Activated T-helper 1 cell treated with anti-CD3 and anti-CD28 coated beads, Interleukin-12 subunit alpha, Interleukin-12 subunit beta, Interleukin-2, Interleukin-4 antibody, amounts not matched to agents 30 ng/mL and 10 ng/mL and 1 ng/mL, durations not matched to agents 14 hours and 24 hours and 36 hours (primary cell): ENCODE measurements around the gene TBC1D22A. TPM values are rescaled to one million over a fixed set of nuclear protein-coding genes. Genes with fewer than 3 reads are reported as not detected.
A peak's percentile ranks its signal among the peaks of the same experiment; 100 is the strongest.

Source experiments
- DNase-seq: peaks from one replicate; pipeline ENCODE4 v3.0.0; 2021; ENCODE audit warnings: low spot score
- H3K27ac Mint-ChIP-seq: one replicate; pipeline ENCODE4 v1.8.0; 2021; ENCODE audit warnings: mild to moderate bottlenecking, mixed read lengths
- H3K27me3 Mint-ChIP-seq: one replicate; pipeline ENCODE4 v1.8.0; 2022; ENCODE audit warnings: mild to moderate bottlenecking, moderate library complexity, mixed read lengths; ENCODE audit not compliant: insufficient read depth
- H3K36me3 Mint-ChIP-seq: one replicate; pipeline ENCODE4 v1.8.0; 2021; ENCODE audit warnings: low read depth, mixed read lengths
- H3K4me1 Mint-ChIP-seq: one replicate; pipeline ENCODE4 v1.8.0; 2021; ENCODE audit warnings: low read depth, mixed read lengths
- H3K4me3 Mint-ChIP-seq: one replicate; pipeline ENCODE4 v1.8.0; 2021; ENCODE audit warnings: mild to moderate bottlenecking, moderate library complexity, mixed read lengths
- H3K9me3 Mint-ChIP-seq: one replicate; pipeline ENCODE4 v1.8.0; 2021; ENCODE audit warnings: mixed read lengths
- intact Hi-C: fragments of 100-400 bp; cut with micrococcal nuclease; formaldehyde crosslinking; loops from one replicate; pipeline ENCODE4 v1.15.1; 2024
- total RNA-seq: library from RNA; stranded (reverse); gene quantifications from 2 replicates; pipeline ENCODE4 v1.2.3, GENCODE V29; 2022

The TBC1D22A gene
- total RNA-seq, 1 donor from 2014 or later = 42.4 TPM

DNA sequence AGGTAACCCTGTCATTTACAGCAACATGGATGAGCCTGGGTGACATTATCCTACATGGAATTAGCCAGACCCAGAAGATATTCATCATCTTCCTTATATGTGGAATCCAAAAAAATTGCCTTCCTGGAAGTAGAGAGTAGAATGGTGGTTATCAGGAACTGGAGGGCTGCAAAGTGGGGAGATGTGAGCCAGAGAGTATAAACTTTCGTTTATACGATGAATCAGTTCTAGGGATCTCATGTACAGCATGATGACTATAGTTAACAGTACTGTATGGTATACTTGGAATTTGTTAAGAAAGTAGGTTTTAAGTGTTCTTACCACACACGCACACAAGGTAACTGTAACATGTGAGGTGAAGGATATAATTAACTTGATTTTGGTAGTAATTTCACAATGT is 79.1 kb downstream of the TBC1D22A start:
- intact Hi-C loops = no loop called here
- Mint-ChIP-seq H3K27ac (no peak overlapping the region), H3K9me3 (peaks cover 6% of the 10 kb centered on the region), H3K27me3 (no peaks in the 10 kb centered on the region), H3K36me3 (peaks cover 7% of the 10 kb centered on the region), H3K4me1 (peaks cover 19% of the 10 kb centered on the region), H3K4me3 (no peak overlapping the region)
- no peak for DNase-seq

DNA sequence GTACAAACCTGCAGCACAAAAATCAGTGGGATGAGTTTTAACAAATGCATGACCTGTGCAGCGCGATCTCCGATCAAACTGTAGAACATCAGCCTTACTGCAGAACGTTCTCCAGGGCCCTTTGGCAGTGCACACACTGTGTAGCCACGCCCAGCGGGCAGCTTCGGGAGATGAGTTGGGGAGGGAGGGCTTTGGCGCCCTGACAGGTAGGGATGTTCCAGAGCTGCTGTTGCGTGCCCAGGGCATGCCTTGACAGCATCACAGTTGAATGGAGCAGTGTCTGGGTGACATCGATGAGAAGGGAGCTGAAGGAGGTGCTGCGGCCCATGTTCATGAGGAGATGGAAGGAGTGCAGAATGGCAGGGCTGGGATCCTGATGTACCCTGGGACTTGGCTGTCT is 80.2 kb downstream of the TBC1D22A start:
- no peak overlapping the region for H3K27ac Mint-ChIP-seq
- no peak for DNase-seq

GRCh38 chr22:46843821-46844255 is 81.4 kb downstream of the TBC1D22A start:
- Mint-ChIP-seq H3K27ac (no peak overlapping the region), H3K36me3 (peaks cover 5% of the 10 kb centered on the region), H3K27me3 (no peaks in the 10 kb centered on the region), H3K4me3 (no peak overlapping the region), H3K4me1 (peaks cover 25% of the 10 kb centered on the region), H3K9me3 (no peaks in the 10 kb centered on the region)
- no peak for DNase-seq
- intact Hi-C loops = no loop called here

More for the DNA sequence above, 80.2 kb downstream of the TBC1D22A start:
- Mint-ChIP-seq H3K27me3 (no peaks in the 10 kb centered on the region), H3K4me3 (no peak overlapping the region), H3K36me3 (peaks cover 5% of the 10 kb centered on the region), H3K9me3 (no peaks in the 10 kb centered on the region), H3K4me1 (peaks cover 24% of the 10 kb centered on the region)
- intact Hi-C loops = no loop called here

DNA sequence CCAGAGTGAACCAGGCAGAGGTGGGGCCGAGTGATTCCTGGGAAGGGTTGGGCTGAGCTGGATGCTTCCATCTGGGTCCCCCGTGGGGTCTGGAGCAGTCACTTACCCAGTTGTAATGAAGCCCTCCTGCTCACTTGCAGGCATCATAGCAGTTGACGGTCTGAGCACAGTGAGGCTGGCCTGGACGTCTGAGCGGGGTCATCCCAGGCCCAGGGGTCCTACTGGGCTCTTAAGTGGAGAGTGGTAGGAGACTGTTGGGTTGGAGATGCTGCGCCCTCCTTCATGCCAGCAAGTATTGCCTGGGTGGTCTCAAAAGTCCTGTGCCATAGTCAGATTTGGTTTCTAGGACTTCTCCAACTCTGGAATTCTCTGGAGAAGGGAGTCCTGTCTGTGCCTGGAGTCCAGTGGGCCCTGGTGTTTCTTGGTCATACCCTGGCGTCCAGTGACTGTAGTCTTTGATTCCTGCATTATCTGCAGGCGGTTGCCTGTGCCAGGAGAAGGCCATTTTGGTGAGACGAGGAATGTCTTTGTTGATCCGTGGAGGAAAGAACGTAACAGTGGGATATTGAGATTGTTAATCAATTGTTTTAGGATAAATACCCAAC is 82.3 kb downstream of the TBC1D22A start:
- peaks cover 28% of the 10 kb centered on the region for H3K4me1 Mint-ChIP-seq
- H3K4me3 Mint-ChIP-seq = no peak overlapping the region
- no peaks in the 10 kb centered on the region for H3K9me3 Mint-ChIP-seq
- intact Hi-C loops = no loop called here
- peaks cover 6% of the 10 kb centered on the region for H3K36me3 Mint-ChIP-seq
- no peak overlapping the region for H3K27ac Mint-ChIP-seq
- H3K27me3 Mint-ChIP-seq = no peaks in the 10 kb centered on the region
- DNase-seq = no peak

DNA sequence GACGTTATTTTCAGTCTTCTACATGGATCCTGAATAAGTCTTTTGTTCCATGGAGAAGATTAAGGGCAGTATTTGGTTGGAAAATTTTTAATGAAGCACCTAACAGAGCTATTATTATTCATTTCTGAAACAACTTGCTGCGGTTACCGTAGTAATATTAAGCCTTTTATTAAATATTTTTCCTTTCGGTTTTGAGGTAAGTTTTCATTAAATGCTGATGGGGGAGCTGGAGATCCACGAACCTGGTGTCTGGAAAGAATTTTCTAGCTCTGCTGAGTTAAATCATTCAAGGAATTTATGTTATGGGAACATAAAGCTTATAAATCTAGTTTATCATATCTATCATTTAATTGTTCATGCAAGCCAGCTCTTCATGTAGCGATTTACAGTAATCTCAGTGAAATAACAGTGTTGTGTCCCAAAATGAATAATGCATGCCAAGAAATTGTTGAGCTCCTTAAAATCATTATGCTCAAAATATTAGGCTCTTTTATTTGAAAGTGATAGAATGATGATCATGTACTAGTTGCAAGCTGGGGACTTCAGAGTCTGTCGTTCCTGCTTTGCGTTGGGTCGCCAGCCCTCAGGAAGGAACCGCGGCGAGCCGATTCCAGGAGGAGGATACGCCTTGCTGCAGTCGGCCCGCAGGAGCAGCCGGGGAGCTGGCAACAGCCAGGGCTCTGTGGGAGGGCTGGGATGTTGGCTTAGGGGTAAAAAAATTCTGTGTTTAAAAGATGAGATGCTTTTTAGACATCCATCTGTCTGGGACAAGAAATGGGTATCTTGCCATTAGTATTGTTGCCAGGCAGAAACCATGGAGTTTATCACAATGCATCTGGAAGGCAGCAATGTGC is 83.1 kb downstream of the TBC1D22A start:
- intact Hi-C loops = no loop called here
- H3K36me3 Mint-ChIP-seq = peaks cover 10% of the 10 kb centered on the region

DNA sequence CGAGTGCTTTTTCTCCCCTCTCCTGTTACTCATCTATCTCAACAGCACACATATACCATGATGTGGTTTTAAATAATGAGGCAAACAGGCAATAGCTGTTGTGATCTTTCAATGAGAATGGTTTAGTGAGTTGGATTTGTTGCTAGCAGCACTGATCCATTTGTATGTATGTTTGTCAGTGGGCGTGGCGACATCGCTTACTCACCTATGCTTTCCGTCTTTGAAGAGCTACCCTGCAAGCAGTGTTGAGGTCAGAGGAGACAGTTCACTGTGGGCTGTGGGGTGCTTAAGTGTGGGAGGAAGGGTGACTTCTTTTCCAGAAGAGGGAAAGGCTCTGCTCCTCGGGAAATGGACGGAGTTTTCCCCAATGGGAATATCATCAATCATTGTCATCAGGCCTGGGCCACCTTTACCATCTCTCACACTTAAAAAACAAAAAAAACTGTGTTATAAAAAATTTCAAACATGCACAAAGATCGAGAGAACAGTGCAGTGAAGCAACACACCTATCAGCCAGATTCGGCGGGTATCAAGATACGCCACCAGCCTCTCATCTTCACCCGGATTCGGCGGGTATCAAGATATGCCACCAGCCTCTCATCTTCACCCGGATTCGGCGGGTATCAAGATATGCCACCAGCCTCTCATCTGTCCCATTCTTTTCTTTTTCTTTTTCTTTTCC is 83.8 kb downstream of the TBC1D22A start:
- Mint-ChIP-seq H3K36me3 (peaks cover 15% of the 10 kb centered on the region), H3K4me1 (peaks cover 30% of the 10 kb centered on the region), H3K27ac (peak overlapping the region; percentile 13), H3K4me3 (no peak overlapping the region), H3K9me3 (no peaks in the 10 kb centered on the region), H3K27me3 (no peaks in the 10 kb centered on the region)
- no peak for DNase-seq
- intact Hi-C loops = no loop called here

More for the DNA sequence above, 83.1 kb downstream of the TBC1D22A start:
- Mint-ChIP-seq H3K27me3 (no peaks in the 10 kb centered on the region), H3K4me1 (peaks cover 30% of the 10 kb centered on the region), H3K27ac (no peak overlapping the region), H3K9me3 (no peaks in the 10 kb centered on the region), H3K4me3 (no peak overlapping the region)
- DNase-seq = no peak

DNA sequence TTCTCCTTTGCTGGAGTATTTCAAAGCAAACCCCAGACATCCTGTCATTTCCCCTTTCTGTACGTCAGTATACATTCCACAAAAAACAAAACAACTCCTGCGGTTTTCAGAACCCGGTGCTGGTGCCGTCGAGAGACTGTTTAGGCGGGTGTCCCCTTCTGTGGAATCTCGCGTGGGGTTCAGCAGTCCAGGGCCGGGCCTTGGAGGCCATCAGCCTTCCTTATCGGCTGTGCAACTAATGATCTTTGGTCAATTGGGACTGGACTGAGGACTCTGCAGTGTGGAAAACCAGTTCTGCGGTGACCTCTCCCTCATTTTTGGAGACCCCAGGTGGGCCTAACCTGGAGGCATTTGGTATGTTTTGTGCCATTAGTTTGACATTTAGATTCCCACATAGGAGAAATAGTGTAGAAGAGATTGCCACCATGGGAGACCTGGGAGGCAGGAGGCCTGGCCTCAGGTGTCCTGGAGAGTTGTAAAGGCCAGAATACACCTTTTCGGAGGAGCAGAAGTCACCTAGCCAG is 84.4 kb downstream of the TBC1D22A start:
- no peak for DNase-seq
- no peak overlapping the region for H3K4me3 Mint-ChIP-seq
- H3K36me3 Mint-ChIP-seq = peaks cover 15% of the 10 kb centered on the region
- H3K4me1 Mint-ChIP-seq = peaks cover 30% of the 10 kb centered on the region
- H3K9me3 Mint-ChIP-seq = no peaks in the 10 kb centered on the region
- intact Hi-C loops = no loop called here
- no peaks in the 10 kb centered on the region for H3K27me3 Mint-ChIP-seq
- H3K27ac Mint-ChIP-seq = no peak overlapping the region

DNA sequence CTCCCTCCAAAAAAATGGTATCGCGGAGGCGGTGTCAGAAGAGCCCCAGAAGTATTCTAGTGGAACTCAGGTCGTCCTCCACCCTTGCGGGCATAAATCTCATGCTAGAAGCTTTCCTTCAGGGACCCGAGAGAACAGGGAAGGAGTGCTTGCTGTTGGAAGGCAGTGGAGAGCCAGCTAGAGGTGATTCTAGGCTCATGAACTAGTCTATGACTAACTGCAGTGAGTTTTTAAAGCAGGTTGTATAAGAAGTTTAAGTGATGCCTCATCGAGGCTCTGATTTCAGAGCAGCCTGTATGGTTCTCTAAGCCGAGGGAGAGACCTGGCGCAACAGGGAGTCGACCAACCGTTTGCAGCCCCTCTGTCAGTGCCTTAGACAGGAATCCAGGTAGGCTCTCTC is 85.7 kb downstream of the TBC1D22A start:
- H3K36me3 Mint-ChIP-seq = peaks cover 15% of the 10 kb centered on the region
- no peak for DNase-seq
- peaks cover 30% of the 10 kb centered on the region for H3K4me1 Mint-ChIP-seq
- intact Hi-C loops = no loop called here
- H3K27ac Mint-ChIP-seq = no peak overlapping the region
- no peak overlapping the region for H3K4me3 Mint-ChIP-seq
- H3K9me3 Mint-ChIP-seq = no peaks in the 10 kb centered on the region
- no peaks in the 10 kb centered on the region for H3K27me3 Mint-ChIP-seq

DNA sequence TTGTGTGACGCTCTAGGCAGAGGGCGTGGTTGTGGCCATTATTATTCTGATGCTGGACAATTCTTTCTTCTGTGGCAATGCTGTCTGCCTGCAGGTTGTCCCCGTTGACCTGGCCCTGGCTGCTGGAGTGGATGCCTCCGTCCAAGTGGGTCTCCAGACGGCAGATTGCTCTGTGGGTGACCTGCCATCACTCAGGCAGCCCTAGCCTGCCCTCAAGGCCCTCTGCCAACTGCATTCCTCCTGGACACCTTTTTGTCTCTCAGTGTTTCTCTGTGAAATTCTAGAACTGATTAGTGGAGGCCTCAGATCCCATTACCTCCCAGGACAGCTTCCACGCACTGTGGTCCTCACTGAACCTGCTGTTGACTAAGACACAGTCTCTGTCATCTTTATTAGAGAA is 86.7 kb downstream of the TBC1D22A start:
- DNase-seq = no peak
- H3K27me3 Mint-ChIP-seq = no peaks in the 10 kb centered on the region
- no peak overlapping the region for H3K27ac Mint-ChIP-seq
- peaks cover 25% of the 10 kb centered on the region for H3K4me1 Mint-ChIP-seq
- no peak overlapping the region for H3K4me3 Mint-ChIP-seq
- intact Hi-C loops = no loop called here
- peaks cover 17% of the 10 kb centered on the region for H3K36me3 Mint-ChIP-seq
- no peaks in the 10 kb centered on the region for H3K9me3 Mint-ChIP-seq

DNA sequence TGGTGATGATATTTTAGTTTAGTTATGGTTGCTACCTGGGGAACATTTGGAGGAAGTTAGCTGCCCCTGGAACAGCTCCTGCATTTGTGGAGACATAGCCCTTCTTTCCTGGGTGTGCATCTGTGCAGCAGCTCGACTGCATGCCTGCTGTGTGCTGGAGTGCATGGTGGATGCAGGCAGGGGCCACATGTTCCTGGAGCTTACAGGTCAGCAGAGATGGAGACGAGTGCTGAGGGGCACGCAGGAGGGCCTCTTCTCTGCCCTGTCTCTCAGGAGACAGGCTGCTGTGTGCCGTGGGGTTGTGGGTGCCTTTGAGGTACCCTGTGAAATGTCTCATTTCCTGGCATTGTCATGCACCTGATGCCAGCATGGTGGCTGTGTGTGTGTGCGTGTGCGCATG is 87.5 kb downstream of the TBC1D22A start:
- no peak for DNase-seq
- Mint-ChIP-seq H3K27ac (no peak overlapping the region), H3K36me3 (peaks cover 17% of the 10 kb centered on the region), H3K9me3 (no peaks in the 10 kb centered on the region), H3K27me3 (no peaks in the 10 kb centered on the region), H3K4me1 (peaks cover 24% of the 10 kb centered on the region), H3K4me3 (no peak overlapping the region)
- intact Hi-C loops = no loop called here

DNA sequence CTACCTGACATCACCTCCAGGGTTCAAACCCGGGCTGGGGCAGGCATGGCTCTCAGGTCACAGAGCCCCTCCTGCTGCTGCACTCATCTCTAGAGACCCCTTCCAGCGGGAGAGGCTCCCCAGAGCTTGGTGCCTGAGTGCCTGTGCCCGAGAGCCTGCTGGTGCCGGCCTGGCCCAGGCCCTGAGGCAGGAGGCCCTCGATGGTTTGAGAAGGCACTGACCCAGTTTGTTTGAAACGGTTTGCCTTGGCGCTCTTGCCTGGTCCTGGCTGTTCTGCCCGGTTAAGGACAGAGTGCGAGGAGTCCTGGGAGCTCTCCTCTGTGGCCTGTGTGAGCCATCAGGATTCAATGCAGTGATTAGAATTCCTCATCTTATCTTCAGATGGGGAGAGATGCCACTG is 88.9 kb downstream of the TBC1D22A start:
- intact Hi-C loops = no loop called here
- Mint-ChIP-seq H3K4me1 (peaks cover 19% of the 10 kb centered on the region), H3K27ac (no peak overlapping the region), H3K9me3 (no peaks in the 10 kb centered on the region), H3K4me3 (no peak overlapping the region), H3K27me3 (no peaks in the 10 kb centered on the region), H3K36me3 (peaks cover 13% of the 10 kb centered on the region)
- no peak for DNase-seq

- Mint-ChIP-seq H3K36me3 (peaks cover 12% of the 10 kb centered on the region), H3K27ac (no peak overlapping the region), H3K4me3 (no peak overlapping the region), H3K9me3 (no peaks in the 10 kb centered on the region), H3K27me3 (no peaks in the 10 kb centered on the region), H3K4me1 (peaks cover 17% of the 10 kb centered on the region)
- no peak for DNase-seq
- intact Hi-C loops = no loop called here
Measured at GRCh38 chr22:46851941-46852340, 89.5 kb downstream of the TBC1D22A start.

DNA sequence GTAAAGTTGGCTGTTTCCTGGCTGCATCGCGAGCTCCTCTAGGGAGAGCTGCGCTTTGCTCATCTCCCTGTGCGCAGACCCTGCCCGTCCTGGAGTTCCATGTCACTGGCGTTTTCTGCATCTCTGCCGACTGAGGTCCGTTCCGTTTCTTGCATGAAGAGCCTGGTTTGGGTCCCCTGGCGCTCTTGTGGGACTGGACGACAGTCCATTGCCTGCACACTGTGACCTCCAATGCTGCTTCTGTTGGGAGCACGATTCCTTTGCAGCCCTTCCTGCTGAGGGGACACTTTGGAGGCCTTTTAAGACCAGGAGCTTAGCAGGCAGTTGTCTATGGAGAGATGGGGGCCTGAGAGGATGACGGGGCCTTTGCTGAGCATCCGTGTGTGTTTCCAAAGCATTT is 90.3 kb downstream of the TBC1D22A start:
- no peak overlapping the region for H3K27ac Mint-ChIP-seq
- H3K9me3 Mint-ChIP-seq = no peaks in the 10 kb centered on the region
- H3K27me3 Mint-ChIP-seq = no peaks in the 10 kb centered on the region
- H3K4me1 Mint-ChIP-seq = peaks cover 11% of the 10 kb centered on the region
- peaks cover 12% of the 10 kb centered on the region for H3K36me3 Mint-ChIP-seq
- intact Hi-C loops = no loop called here
- no peak for DNase-seq
- H3K4me3 Mint-ChIP-seq = no peak overlapping the region
